Left ventricle myocardium superior (tissue), 1 donor: ENCODE data around the gene UBE2J1. TPM values are rescaled to one million over a fixed set of nuclear protein-coding genes. Genes with fewer than 3 reads are reported as not detected.
"Not testable (repeated sequence)": the region's sequence is repeated elsewhere in the genome, so short reads cannot be mapped to it uniquely, and the experiment has no call there.

Source experiments
- ATAC-seq: fragments of 200-7000 bp; cut with Tn5 transposase; one replicate; pipeline ENCODE4 v1.9.1; 2020; ENCODE audit warnings: mild to moderate bottlenecking, moderate library complexity
- DNase-seq: peaks from one replicate; pipeline ENCODE4 v3.0.0-alpha.2; 2020
- intact Hi-C: fragments of 100-400 bp; cut with micrococcal nuclease; formaldehyde crosslinking; loops from one replicate; pipeline ENCODE4 v1.11.0; 2022
- total RNA-seq: library from RNA; stranded (reverse); fragmentation: NEBNext Ultra II Directional; extraction: Animal tissue kit (Norgen Biotek cat#: 25700); gene quantifications from one replicate; pipeline ENCODE4 v1.2.1, GENCODE V29; 2021
- donor health status: DM: no; HTN: yes; CAD: no; lungs with severe emphysema.

UBE2J1 gene
- total RNA-seq, 1 donor from 2014 or later: 13.6 TPM

DNA sequence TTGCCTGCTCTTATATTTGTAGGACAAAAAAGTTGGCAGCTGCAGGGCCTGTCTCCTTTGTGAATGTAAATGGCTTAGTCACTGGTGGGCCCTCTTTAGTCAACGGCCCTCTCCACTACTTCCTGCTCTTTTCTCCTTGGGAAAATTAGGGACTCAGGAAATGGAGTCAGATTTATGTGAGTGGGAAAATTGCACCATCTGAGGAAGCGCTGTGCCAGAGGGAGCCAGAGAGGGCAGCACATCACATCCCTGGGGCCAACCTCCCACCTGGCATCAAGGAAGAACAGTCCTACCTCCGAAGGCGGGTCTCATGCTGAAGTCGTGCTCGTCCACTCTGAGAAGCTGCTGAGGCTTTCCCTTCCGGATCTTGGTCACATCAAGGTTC is 53.1 kb downstream of the UBE2J1 start:
- DNase-seq (no peak), ATAC-seq (no peak)
- intact Hi-C loops: no loop called here

DNA sequence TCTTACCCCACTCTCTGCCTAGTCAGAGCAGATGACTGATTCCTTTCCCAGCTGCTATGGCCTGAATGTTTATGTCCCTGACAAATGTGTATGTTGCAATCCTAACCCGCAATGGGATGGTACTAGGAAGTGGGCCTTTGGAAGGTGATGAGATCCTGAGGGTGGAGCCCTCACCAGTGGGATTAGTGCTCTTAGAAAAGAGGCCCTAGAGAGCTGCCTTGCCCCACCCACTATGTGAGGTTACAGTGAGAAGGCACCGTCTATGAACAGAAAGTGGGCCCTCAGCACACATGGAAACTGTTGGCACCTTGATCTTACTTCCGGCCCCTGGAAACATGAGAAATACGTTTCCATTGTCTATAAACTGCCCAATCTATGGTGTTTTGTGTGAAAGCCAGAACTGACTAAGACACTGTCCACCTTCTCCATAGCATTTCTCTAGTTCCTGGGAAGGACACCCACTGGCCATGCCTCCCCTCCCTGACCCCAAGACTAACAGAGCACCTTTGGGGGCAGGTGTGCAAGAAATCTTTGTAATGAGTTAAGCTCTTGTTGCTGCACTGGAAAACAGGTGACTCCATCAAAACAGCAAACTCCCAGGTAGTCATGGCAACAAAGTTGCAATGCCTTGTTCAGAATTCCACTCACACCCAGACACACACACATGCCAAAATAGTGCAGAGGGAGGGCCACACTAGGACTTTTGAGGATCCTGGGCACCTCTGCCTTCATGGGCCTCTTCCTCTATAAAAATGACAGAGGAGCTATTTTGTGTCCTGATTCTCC is 53.6 kb downstream of the UBE2J1 start:
- intact Hi-C loops: no loop called here
- no peak for ATAC-seq
- no peak for DNase-seq

DNA sequence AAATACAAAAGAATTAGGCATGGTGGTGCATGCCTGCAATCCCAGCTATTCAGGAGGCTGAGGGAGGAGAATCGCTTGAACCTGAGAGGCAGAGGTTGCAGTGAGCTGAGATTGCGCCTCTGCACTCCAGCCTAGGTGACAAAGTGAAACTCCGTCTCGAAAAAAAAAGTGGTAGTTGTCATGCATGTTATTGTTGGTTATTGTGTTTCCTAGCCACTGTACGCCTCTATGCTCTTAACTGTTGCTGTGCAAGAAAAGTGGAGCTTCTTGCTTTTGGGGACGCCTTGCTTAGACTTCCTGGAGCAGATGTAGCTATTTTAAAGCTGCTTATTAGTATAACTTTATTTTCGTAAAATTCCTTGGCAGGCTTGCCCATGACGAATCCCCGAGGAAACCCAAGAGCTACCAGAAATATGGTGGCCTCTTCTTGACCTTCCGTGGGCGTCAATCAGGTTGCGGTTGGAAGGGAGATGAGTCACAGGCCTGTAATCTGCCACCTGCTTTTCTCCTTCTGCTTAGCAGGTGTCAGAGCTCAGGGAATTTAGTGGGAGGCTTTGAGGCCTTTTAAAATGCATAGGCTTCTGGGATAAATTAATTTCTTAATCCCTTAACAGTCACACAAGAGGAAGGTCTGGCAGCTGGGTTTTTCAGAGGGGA is 54.7 kb downstream of the UBE2J1 start:
- intact Hi-C loops: no loop called here
- DNase-seq: no peak
- ATAC-seq: peak; percentile 87

DNA sequence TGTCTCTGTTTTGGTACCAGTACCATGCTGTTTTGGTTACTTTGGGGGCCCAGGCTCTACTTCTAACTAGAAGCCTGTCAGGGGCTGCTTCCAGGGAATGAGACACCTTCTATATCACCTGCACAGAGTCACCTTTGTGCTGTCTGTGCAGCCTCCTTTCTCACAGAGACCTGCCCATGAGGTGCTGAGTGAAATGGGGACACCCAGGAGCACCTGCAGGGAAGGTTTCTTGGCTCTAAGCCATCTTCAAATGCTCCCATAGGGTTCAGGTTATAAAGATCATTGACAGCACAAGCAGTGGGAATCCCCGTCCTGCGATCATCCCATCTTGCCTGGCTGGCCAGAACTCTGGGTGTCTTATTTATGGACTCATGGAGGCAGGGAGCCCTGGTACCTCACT is 56.5 kb downstream of the UBE2J1 start:
- DNase-seq: no peak
- ATAC-seq: no peak
- intact Hi-C loops: no loop called here

DNA sequence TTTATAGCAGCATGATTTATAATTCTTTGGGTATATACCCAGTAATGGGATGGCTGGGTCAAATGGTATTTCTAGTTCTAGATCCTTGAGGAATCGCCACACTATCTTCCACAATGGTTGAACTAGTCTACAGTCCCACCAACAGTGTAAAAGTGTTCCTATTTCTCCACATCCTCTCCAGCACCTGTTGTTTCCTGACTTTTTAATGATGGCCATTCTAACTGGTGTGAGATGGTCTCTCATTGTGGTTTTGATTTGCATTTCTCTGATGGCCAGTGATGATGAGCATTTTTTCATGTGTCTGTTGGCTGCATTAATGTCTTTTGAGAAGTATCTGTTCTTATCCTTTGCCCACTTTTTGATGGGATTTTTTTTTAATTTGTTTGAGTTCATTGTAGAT is 57.4 kb downstream of the UBE2J1 start:
- DNase-seq, intact Hi-C loops, ATAC-seq: not testable (repeated sequence)

DNA sequence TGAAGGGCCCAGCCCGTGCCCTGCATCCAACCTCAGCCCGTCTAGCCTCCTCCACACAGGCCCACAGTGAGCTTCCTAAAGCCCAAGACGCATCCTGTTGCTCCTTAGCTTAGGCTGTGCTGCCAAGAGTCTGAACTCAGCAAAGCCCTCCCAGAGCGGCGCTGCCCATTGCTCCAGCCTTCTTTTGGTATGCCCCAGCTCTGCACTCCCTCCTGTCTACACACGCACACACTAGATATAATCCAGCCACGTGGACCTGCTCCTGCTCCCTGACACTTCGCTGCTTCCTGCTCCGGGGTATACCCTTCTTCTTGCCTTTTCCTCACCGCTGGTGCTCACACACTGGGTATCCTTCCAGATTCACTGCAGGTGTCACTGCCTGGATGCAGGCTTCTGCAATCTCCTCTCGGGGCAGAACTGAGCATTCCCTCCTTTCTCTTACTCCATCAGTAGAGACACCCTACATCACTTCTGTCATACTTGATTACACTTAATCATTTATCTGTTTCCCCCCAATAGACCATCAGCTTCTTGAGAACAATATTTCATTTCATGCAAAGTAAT is 61.2 kb downstream of the UBE2J1 start:
- DNase-seq: no peak
- intact Hi-C loops: no loop called here
- ATAC-seq: no peak

DNA sequence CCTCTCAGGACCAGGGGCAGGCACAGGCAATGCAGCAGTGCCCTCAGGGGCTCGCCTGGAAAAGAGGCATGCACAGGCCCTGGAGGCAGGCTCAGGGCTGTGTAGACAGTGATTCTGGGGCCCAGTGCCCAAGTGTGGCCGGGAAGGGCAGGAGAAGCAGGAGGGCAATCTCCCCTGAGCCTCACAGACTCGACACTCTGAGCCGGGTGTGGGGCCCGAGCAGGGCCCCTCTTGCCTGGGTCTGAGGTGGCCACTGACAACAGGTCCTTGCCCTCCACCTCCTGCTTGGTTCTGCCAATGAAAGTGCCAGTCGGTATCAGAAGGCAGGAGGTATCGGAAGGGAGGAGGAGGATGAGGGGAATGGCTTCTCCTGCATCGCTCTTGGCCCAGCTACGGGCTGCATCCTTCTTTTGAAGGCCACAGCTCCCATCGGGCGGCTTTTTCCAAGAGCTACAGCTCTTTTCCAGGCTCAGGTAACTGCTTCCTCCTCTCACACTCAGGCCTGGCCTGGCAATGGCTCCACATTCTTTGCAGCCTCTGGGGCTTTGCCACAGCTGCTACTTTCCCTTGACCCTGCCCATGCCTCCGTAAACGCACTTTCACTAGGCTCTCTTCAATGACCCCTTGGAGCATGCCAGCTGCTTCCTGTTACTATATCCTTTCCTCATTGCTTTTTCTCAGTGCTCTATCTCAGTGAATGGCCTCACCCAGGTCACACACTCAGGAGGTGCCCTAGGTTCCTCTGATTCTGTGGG is 61.9 kb downstream of the UBE2J1 start:
- no peak for DNase-seq
- no peak for ATAC-seq
- intact Hi-C loops: no loop called here

DNA sequence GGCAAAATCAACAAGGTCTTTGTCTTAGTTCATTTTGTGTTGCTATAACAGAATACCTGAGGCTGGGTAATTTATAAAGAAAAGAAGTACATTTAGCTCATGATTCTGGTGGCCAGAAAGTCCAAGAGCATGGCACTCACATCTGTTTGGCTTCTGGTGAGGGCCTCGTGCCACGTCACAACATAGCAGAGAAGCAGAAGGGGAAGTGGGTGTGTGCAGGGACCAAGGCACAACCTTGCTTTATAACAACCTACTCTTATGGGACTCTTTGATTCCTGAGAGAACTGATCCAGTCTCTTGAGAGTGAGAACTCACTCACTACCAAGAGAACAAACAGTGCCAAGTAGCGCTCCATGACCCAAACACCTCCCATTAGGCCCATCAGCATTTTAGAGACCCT is 62.8 kb downstream of the UBE2J1 start:
- intact Hi-C loops: no loop called here
- DNase-seq (no peak), ATAC-seq (no peak)

DNA sequence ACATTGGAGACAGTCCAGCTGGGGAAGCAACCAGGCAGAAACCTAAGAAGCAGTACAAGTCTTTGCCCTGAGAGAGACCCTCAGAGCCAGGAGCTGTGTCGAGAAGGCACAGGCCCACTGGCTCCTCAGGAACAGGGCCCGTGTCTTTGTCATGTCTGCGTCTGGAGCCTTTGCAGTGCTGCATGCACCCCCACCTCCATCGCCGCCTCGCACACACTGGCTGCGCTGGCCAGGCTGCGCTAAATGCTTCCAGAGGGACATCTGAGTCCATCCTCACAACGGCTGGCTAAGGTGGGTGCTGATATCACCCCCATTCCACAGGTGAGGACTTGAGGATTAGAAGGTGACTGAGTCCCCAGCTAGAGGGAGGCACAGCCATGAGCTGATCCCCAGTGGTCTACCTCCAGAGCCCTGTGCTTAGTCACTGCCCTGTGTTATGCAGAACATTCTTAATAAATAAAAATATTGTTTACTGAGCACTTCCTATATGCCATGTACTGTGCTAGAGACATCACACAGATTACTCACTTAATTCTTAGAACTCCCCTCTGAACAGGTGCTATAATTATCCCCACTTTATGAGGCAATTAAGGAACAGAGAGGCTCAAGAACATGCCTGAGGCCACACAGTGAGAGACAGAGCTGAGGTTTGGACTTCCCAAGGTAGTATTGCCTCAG is 65.0 kb downstream of the UBE2J1 start:
- intact Hi-C loops: no loop called here
- ATAC-seq (no peak), DNase-seq (no peak)

DNA sequence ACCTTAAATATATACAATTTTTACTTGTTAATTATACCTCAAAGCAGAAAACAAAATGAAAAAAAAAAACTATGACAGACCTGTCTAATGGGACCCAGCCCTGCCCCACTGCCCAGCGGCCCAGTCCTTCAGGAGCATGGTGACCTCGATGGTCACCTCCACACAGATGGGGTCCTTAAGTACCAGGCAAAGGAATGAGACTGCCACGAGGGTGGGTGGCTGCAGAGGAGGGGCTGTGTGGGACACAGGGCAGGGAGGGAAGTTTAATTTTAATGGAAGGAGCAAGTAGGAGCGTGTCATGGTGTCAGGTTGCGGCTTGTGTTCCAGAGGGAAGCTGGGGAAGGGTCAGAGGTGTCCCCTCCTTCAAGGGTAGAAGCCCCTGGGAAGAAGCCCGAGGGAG is 66.0 kb downstream of the UBE2J1 start:
- intact Hi-C loops: no loop called here
- ATAC-seq (no peak), DNase-seq (no peak)

DNA sequence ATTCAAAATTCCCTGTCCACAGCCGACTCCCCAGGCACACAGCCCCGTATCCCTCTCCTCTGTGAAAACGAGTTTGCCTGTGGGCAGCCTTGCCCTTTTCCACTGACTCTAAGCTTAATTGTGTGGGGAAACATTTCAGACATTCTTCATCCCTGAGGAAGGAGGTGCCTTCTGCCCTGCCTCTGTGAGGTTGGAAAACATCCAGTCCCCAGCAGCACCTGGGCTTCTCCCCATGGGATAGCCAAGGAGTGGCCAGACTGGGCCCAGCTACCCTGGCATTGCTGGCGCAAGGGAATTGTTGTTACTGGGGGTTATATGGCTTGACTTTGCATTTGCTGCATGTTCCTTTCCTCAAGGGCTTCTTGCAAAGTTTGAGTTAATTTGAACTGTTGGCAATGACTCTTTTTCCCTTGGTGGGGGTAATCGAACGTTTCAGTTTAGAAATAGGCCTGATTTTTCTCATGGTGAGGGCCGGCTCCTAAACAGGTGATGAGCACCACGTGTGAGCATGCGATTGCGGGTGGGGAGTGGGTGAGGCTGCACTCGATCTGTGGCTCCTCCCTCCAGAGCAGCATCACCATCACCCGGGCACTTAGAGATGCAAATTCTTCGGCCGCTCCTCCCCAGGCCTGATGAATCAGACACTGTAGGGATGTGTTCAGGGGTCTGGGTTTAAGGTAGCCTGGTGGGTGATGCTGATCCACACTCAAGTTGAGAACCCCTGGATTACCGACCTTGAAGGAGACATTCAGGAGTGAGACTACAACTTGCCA is 67.4 kb downstream of the UBE2J1 start:
- intact Hi-C loops: no loop called here
- no peak for DNase-seq
- no peak for ATAC-seq

DNA sequence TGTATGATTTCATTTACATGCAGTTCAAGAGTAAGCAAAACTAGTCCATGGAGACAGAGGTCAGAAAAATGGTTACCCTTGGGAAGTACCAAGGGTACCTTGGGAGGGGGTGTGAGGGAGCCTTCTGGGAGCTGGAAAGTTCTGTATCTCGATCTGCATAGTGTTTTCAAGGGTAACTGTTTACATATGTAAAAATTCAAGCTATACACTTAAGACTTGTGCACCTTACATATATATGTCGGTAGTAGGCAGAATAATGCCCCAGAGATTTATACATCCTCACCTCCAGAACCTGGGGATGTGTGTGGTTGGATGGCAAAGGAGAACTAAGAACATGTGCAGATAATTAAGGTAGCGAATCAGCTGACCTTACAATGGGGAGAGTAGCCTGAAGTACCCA is 68.4 kb downstream of the UBE2J1 start:
- intact Hi-C loops: no loop called here
- DNase-seq (no peak), ATAC-seq (no peak)

DNA sequence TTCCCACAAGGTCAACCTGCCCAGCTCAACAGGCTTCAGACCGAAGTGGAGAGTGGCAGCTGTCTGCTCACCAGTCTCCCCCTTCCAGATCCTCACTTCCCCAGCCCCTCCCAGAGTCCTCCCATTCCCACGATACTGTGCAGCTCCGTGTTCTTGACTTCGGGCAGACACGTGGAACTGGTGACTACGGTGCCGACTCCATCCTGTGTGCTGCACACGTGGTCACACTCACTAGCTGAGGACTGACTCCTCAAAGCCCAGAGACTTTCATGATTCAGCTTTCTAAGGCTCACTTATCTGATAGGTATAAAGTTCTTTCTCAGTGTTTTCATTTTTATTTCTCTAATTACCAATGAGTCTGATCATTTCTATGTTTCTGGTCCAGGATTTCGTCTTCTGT is 69.8 kb downstream of the UBE2J1 start:
- no peak for ATAC-seq
- DNase-seq: no peak
- intact Hi-C loops: no loop called here

DNA sequence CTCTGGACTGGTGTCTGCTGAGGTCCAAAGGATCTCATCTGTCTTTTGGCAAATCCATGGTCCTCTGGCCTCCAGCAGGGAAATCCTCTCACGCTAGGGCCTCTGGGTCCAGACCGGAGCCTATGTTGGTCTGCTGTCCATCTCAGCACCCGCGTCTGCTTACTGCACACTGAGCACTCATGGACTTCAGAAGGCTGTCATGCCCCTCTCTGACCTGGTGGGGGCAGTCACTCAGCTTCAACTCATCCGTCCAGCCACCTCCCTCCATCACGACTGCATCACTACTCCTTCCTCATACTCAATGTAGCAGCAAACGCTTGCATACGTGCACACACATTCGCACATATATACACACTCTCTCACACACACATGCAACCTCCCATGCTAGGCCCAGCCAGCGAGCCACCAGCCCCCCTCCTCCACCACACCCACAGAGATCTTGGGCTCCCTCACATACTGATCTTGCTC is 70.7 kb downstream of the UBE2J1 start:
- intact Hi-C loops: no loop called here
- no peak for ATAC-seq

DNA sequence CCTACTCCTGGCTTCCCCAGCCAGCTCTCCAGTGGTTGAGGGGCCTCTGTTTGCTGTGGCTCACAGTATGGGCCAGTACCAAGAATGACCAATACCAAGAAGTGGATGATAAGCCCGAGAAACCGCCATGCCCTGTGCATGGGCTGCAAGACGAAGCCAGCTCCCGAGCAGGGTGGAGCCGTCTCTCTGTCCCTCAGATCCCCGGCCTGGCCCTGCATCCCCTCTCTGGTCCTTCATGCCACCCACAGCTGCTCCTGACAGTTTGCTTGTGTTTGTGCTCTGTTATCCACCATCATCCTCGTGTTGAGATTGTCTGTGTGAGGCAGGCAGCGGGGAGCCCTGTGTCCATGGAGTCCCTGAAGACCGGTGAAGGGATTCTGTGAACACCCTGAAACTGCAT is 73.6 kb downstream of the UBE2J1 start:
- intact Hi-C loops: no loop called here
- ATAC-seq: no peak
- DNase-seq: no peak

More for the DNA sequence above, 70.7 kb downstream of the UBE2J1 start:
- DNase-seq: no peak
